SK-N-SH treated with all-trans-retinoic acid at 6 μM for 48 hours (cell line): ENCODE results near the gene UNC50.

Experiments
- ARNTL ChIP-seq: fragments of 450-650 bp; formaldehyde crosslinking; IDR thresholded peaks from 2 replicates; pipeline ENCODE4 v1.5.0; 2020; ENCODE audit warnings: low read depth, mild to moderate bottlenecking, moderate library complexity, borderline replicate concordance
- CREB5 ChIP-seq: fragments of 250-450 bp; sonication (Bioruptor Pico); IDR thresholded peaks from 2 replicates; pipeline ENCODE4 v1.5.1; 2020; ENCODE audit warnings: low read depth, mild to moderate bottlenecking, moderate library complexity
- CSDC2 ChIP-seq: fragments of 250-450 bp; sonication (Bioruptor Pico); IDR thresholded peaks from 2 replicates; pipeline ENCODE4 v1.5.0; 2020; ENCODE audit warnings: mild to moderate bottlenecking, moderate library complexity
- CSRNP3 ChIP-seq: fragments of 250-450 bp; sonication (Bioruptor Pico); IDR thresholded peaks from 2 replicates; pipeline ENCODE4 v1.5.1; 2021; ENCODE audit warnings: mild to moderate bottlenecking, moderate library complexity
- ESRRG ChIP-seq: fragments of 250-450 bp; sonication (Bioruptor Pico); IDR thresholded peaks from 2 replicates; pipeline ENCODE4 v1.6.1; 2021; ENCODE audit warnings: mild to moderate bottlenecking
- POU6F1 ChIP-seq: fragments of 250-450 bp; sonication (Bioruptor Pico); IDR thresholded peaks from 2 replicates; pipeline ENCODE4 v1.8.0; 2021; ENCODE audit warnings: low read depth, mild to moderate bottlenecking, moderate library complexity, borderline replicate concordance
- RARB ChIP-seq: fragments of 250-450 bp; sonication (Bioruptor Pico); IDR thresholded peaks from 2 replicates; pipeline ENCODE4 v1.8.0; 2021; ENCODE audit warnings: mild to moderate bottlenecking, moderate library complexity
- TCF4 ChIP-seq: fragments of 250-450 bp; sonication (Bioruptor Pico); IDR thresholded peaks from 2 replicates; pipeline ENCODE4 v1.8.0; 2021; ENCODE audit warnings: mild to moderate bottlenecking, moderate library complexity, borderline replicate concordance
- TOX ChIP-seq: fragments of 250-450 bp; sonication (Bioruptor Pico); IDR thresholded peaks from 2 replicates; pipeline ENCODE4 v1.8.0; 2021; ENCODE audit warnings: mild to moderate bottlenecking, moderate library complexity, borderline replicate concordance
- TSHZ2 ChIP-seq: fragments of 250-450 bp; sonication (Bioruptor Pico); IDR thresholded peaks from 2 replicates; pipeline ENCODE4 v1.5.0; 2020; ENCODE audit warnings: mild to moderate bottlenecking, moderate library complexity
- ZC3H10 ChIP-seq: fragments of 250-450 bp; sonication (Bioruptor Pico); IDR thresholded peaks from 2 replicates; pipeline ENCODE4 v1.5.1; 2021; ENCODE audit warnings: mild to moderate bottlenecking, moderate library complexity
- ZFP3 ChIP-seq: fragments of 250-450 bp; sonication (Bioruptor Pico); IDR thresholded peaks from 2 replicates; pipeline ENCODE4 v1.5.0; 2020; ENCODE audit warnings: mild to moderate bottlenecking, moderate library complexity
- ZFP30 ChIP-seq: fragments of 450-650 bp; formaldehyde crosslinking; IDR thresholded peaks from 2 replicates; pipeline ENCODE4 v1.5.0; 2022; ENCODE audit warnings: mild to moderate bottlenecking, moderate library complexity

- TF ChIP-seq CREB5 (no peak), CSDC2 (CRISPR knock-in tag) (no peak), ARNTL (CRISPR knock-in tag) (no peak), ZFP30 (CRISPR knock-in tag) (no peak), ZFP3 (no peak), TSHZ2 (CRISPR knock-in tag) (no peak), CSRNP3 (no peak), POU6F1 (CRISPR knock-in tag) (no peak), TCF4 (CRISPR knock-in tag) (no peak), RARB (CRISPR knock-in tag) (no peak), TOX (CRISPR knock-in tag) (no peak), ZC3H10 (no peak), ESRRG (CRISPR knock-in tag) (no peak)
Measured at GRCh38 chr2:98649135-98649991, 41.0 kb downstream of the UNC50 start.
